Epithelial cell of esophagus (primary cell): ENCODE results near the gene OR4K5.

ENCODE experiments used
- DNase-seq: peaks from one replicate; pipeline ENCODE4 v3.0.0; 2010; ENCODE audit warnings: low read depth
- H3K4me3 ChIP-seq: 2 replicates; pipeline ENCODE4 v1.5.1; 2011; ENCODE audit warnings: mild to moderate bottlenecking, low read length, control low read depth
- TF ChIP-seq, protein P1 (sequence below): IDR thresholded peaks from 2 replicates; pipeline ENCODE4 v1.5.1; 2011; ENCODE audit warnings: low read depth, mild to moderate bottlenecking, low read length, control low read depth, inconsistent platforms; ENCODE audit not compliant: insufficient read depth; ENCODE audit errors: missing control alignments

OR4K5 gene, protein sequence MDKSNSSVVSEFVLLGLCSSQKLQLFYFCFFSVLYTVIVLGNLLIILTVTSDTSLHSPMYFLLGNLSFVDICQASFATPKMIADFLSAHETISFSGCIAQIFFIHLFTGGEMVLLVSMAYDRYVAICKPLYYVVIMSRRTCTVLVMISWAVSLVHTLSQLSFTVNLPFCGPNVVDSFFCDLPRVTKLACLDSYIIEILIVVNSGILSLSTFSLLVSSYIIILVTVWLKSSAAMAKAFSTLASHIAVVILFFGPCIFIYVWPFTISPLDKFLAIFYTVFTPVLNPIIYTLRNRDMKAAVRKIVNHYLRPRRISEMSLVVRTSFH

GRCh38 chr14:19920021-19920657 is at the start of gene OR4K5:
TSS of gene OR4K5 (plus strand) at chr14:19920607. CDS start at chr14:19920607, 0 bp downstream.
- TF ChIP-seq, protein P1, sequence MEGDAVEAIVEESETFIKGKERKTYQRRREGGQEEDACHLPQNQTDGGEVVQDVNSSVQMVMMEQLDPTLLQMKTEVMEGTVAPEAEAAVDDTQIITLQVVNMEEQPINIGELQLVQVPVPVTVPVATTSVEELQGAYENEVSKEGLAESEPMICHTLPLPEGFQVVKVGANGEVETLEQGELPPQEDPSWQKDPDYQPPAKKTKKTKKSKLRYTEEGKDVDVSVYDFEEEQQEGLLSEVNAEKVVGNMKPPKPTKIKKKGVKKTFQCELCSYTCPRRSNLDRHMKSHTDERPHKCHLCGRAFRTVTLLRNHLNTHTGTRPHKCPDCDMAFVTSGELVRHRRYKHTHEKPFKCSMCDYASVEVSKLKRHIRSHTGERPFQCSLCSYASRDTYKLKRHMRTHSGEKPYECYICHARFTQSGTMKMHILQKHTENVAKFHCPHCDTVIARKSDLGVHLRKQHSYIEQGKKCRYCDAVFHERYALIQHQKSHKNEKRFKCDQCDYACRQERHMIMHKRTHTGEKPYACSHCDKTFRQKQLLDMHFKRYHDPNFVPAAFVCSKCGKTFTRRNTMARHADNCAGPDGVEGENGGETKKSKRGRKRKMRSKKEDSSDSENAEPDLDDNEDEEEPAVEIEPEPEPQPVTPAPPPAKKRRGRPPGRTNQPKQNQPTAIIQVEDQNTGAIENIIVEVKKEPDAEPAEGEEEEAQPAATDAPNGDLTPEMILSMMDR, result no peak
- no peak within 1 kb of the TSS for H3K4me3 ChIP-seq
- no peak for DNase-seq

DNA sequence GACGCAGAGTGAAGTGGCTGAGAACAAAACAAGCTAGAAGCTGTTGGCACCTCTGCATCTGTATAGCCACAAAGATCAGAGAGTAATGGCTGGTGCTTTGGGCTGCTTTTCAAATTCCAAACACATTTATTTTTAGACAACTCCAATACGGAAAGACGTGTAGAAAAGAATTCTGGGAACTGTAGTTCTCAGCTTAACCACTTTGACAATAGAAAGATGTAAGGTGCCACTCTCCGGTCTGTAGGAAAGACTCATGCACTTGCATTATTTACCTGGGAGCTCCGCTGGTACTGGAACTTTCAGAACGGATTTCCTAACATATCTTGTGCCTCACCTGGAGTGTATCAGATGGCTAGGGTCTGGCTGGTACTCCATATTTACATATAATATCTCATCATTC is 47.2 kb upstream of the OR4K5 start:
- H3K4me3 ChIP-seq, result no peak overlapping the region
- TF ChIP-seq, protein P1, result no peak
- DNase-seq, result no peak

GRCh38 chr14:19874842-19875241 is 45.6 kb upstream of the OR4K5 start, which contains the start of gene OR4K2:
TSS of gene OR4K2 (plus strand) at chr14:19875142. CDS start at chr14:19876268, 1,126 bp downstream.
- TF ChIP-seq, protein P1, result no peak
- H3K4me3 ChIP-seq, result no peak within 1 kb of the TSS
- no peak for DNase-seq

DNA sequence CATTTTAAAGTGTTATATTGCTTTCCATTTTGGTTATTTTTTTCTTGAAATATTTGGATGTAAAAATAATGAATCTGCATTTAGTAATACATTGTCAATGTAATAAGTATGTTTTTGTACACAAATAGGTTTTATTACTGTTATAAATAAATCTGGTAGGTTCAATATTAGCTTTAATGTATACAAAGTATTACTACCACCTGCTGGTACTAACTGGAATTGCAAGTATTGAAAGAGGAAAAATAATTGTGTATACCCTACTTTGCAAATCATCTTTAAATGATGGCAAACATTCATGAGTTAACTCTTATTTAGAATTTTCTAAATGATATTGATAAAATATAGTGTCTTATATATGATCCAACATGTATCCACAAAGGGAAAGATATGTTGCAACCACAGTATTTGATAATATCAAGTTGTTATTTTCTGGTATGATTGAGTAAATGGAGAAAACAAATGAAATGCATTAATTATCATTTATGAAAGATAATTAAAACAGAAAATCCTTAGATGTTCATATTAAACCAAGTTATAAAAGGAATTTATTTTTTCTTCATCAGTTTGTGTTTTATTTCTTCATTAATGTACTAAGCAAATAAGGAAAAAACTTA is 42.3 kb upstream of the OR4K5 start:
- DNase-seq, result peak; percentile 10
- TF ChIP-seq, protein P1, result peak; percentile 9
- no peak overlapping the region for H3K4me3 ChIP-seq

DNA sequence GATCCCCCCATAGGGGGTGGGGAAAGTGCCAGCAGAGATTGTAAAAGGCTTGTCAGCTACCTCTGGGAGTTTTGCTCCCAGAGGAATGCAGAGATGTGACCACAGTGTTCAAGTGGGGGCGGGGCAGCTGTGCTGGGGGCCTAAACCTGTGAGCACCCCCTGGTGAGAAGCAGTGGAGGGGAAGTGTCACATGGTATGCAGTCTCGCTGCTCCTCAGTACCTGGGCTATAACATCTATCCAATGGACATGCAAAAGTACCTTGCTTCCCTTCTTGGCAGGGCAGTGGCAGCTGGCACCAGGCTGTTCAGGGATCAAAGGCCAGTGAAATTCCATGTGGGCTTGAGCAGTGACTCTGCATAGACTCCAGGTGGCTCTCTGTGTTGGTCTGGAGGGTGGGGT is 25.1 kb upstream of the OR4K5 start:
- DNase-seq, result no peak
- TF ChIP-seq, protein P1, result no peak
- no peak overlapping the region for H3K4me3 ChIP-seq

- no peak for DNase-seq
Observed at GRCh38 chr14:19900999-19901398, 19.4 kb upstream of the OR4K5 start.

More at GRCh38 chr14:19900999-19901398, 19.4 kb upstream of the OR4K5 start:
- no peak overlapping the region for H3K4me3 ChIP-seq
- TF ChIP-seq, protein P1, result no peak
